Loucy (cell line): Measurements from ENCODE around the gene EEFSEC.

ENCODE experiments used
- CTCF ChIP-seq: fragments of 200-600 bp; sonication (generic); conservative IDR thresholded peaks from 2 replicates; pipeline ENCODE4 v1.5.1; 2014; ENCODE audit warnings: mild to moderate bottlenecking, antibody characterized with exemption, low read length
- EZH2phosphoT487 ChIP-seq: fragments of 200-600 bp; IDR thresholded peaks from 2 replicates; pipeline ENCODE4 v1.6.1; 2018; ENCODE audit warnings: antibody characterized with exemption, mild to moderate bottlenecking, moderate library complexity, borderline replicate concordance

GRCh38 chr3:128241741-128242140 is 88.5 kb downstream of the EEFSEC start:
- TF ChIP-seq CTCF (no peak), EZH2phosphoT487 (no peak)
